Chondrocyte (in vitro differentiated cells): Measurements from ENCODE around the gene PRDM2. TPM values are rescaled to one million over a fixed set of nuclear protein-coding genes. Genes with fewer than 3 reads are reported as not detected.

Experiments used
- DNase-seq: peaks from one replicate; pipeline ENCODE4 v3.0.0; 2021; ENCODE audit warnings: mixed read lengths, low spot score
- H3K27ac Mint-ChIP-seq: one replicate; pipeline ENCODE4 v1.8.0; 2021; ENCODE audit warnings: mild to moderate bottlenecking, moderate library complexity, mixed read lengths; ENCODE audit not compliant: unreplicated experiment
- H3K27me3 Mint-ChIP-seq: 2 replicates; pipeline ENCODE4 v1.8.0; 2021; ENCODE audit warnings: low read depth, mixed read lengths
- H3K36me3 Mint-ChIP-seq: 2 replicates; pipeline ENCODE4 v1.8.0; 2021; ENCODE audit warnings: low read depth, mixed read lengths
- H3K4me1 Mint-ChIP-seq: 2 replicates; pipeline ENCODE4 v1.8.0; 2021; ENCODE audit warnings: low read depth, mild to moderate bottlenecking, mixed read lengths
- H3K4me3 Mint-ChIP-seq: one replicate; pipeline ENCODE4 v1.8.0; 2021; ENCODE audit warnings: mild to moderate bottlenecking, moderate library complexity, mixed read lengths; ENCODE audit not compliant: unreplicated experiment
- H3K9me3 Mint-ChIP-seq: 2 replicates; pipeline ENCODE4 v1.8.0; 2021; ENCODE audit warnings: low read depth, mixed read lengths
- total RNA-seq: library from RNA; stranded (reverse); gene quantifications from 3 replicates; pipeline ENCODE4 v1.2.1, GENCODE V29; 2021
- TF ChIP-seq, protein P1 (sequence below): fragments of 200-600 bp; sonication (generic); IDR thresholded peaks from 2 replicates; pipeline ENCODE4 v1.5.0; 2021; ENCODE audit warnings: antibody characterized with exemption, mild to moderate bottlenecking, moderate library complexity

PRDM2 gene
- total RNA-seq, 1 donor from 2014 or later, result 36.8 TPM

DNA sequence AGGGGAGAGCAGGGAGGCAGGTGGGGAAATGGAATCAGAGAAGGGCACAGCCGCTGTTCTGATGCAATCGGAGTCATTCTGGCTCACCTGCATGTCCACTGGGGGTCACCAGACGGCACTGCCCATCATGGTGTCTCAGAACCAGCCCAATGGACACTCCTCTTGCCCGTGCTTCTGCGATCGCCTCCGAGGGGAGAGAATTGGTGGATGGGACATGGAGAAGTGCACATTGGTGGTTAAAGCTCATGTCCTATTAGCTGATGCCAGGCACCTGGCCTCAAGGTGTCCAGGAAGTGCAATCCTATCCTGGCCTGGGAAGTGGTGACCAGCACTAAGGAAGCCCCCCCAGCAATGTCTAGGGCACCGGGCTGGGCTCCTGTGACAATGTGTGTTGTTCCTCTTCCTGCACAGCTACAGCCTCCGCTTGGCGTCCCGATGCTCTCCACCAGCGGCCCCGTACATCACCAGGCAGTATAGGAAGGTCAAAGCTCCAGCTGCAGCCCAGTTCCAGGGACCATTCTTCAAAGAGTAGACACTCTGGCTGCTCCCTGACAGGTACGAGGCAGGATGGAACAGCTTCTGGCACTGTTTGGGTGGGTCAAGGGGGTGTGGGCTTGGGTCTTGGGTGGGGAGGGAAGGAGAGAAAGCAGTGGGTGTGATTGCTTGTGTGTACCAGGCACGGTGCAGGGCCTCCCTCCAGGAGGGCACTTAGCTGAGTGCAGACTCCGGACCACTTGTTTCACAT lies 116.2 kb downstream of the PRDM2 start:
- H3K9me3 Mint-ChIP-seq, result no peaks in the 10 kb centered on the region
- H3K27ac Mint-ChIP-seq, result no peak overlapping the region
- H3K4me3 Mint-ChIP-seq, result no peak overlapping the region
- DNase-seq, result peak; percentile 62
- no peaks in the 10 kb centered on the region for H3K27me3 Mint-ChIP-seq
- H3K4me1 Mint-ChIP-seq, result no peaks in the 10 kb centered on the region
- TF ChIP-seq, protein P1, sequence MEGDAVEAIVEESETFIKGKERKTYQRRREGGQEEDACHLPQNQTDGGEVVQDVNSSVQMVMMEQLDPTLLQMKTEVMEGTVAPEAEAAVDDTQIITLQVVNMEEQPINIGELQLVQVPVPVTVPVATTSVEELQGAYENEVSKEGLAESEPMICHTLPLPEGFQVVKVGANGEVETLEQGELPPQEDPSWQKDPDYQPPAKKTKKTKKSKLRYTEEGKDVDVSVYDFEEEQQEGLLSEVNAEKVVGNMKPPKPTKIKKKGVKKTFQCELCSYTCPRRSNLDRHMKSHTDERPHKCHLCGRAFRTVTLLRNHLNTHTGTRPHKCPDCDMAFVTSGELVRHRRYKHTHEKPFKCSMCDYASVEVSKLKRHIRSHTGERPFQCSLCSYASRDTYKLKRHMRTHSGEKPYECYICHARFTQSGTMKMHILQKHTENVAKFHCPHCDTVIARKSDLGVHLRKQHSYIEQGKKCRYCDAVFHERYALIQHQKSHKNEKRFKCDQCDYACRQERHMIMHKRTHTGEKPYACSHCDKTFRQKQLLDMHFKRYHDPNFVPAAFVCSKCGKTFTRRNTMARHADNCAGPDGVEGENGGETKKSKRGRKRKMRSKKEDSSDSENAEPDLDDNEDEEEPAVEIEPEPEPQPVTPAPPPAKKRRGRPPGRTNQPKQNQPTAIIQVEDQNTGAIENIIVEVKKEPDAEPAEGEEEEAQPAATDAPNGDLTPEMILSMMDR, result no peak
- H3K36me3 Mint-ChIP-seq, result peaks cover 2% of the 10 kb centered on the region

DNA sequence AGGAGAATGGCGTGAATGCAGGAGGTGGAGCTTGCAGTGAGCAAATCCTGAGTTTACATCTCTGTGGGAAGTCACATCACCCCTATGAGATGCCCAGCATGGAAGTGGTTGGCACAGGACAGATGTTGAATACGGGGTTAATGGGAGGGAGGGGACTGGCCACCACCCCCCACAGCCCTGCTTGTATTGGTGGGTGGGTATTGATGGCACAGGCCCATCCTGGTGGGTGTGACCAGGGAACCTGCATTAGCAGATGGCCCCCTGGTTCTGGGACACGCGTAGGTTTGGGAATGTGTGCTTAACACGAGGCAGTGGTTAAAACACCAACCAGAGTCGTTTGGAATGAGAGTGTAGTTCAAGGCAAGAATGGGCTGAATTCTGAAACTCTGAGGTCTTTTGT lies 117.9 kb downstream of the PRDM2 start:
- Mint-ChIP-seq H3K36me3 (peaks cover 6% of the 10 kb centered on the region), H3K4me1 (no peaks in the 10 kb centered on the region)
- DNase-seq, result peak; percentile 55

DNA sequence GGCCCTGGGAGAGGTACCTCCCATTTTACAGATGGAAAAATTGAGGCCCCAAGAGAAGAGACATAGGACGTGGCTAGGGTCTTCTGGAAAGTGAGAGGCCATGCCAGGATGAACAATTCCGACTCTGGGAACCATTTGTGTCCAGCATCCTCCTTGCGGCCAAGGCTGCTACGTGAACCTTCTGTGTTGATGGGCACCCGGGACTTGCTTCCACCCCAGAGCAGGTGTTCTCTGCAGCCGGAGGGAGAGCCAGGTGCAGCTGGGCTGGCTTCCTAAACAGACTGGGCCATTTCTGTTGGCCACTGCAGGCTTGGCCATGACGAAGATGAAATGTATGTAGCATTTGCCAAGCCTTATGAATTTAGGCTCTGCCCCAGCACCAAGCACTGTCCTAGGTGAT lies 118.9 kb downstream of the PRDM2 start:
- Mint-ChIP-seq H3K36me3 (peaks cover 7% of the 10 kb centered on the region), H3K27ac (no peak overlapping the region), H3K4me3 (no peak overlapping the region), H3K4me1 (no peaks in the 10 kb centered on the region), H3K27me3 (no peaks in the 10 kb centered on the region), H3K9me3 (no peaks in the 10 kb centered on the region)
- TF ChIP-seq, protein P1, result no peak
- DNase-seq, result peak; percentile 50

More for the DNA sequence above, 117.9 kb downstream of the PRDM2 start:
- Mint-ChIP-seq H3K9me3 (no peaks in the 10 kb centered on the region), H3K27ac (no peak overlapping the region), H3K27me3 (no peaks in the 10 kb centered on the region), H3K4me3 (no peak overlapping the region)
- TF ChIP-seq, protein P1, result no peak

DNA sequence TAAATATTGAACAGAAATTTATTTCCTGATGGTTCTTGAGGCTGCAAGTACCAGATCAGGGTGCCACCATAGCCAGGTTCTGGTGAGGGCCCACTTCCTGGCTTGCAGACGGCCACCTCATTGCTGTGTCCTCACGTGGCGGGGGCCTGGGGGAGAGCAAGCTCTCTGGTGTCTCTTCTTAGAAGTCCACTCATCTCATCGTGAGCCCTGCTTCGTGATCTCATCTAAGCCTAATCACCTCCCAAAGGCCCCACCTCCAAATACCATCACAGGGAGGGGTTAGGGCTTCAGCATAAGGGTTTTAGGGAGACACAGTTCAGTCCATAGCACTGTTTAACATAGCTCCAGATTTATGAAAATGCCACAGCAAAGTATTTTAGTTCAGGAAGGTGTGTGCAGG lies 119.7 kb downstream of the PRDM2 start:
- H3K4me3 Mint-ChIP-seq, result no peak overlapping the region
- H3K9me3 Mint-ChIP-seq, result no peaks in the 10 kb centered on the region
- H3K36me3 Mint-ChIP-seq, result peaks cover 7% of the 10 kb centered on the region
- H3K27me3 Mint-ChIP-seq, result no peaks in the 10 kb centered on the region
- no peak overlapping the region for H3K27ac Mint-ChIP-seq
- H3K4me1 Mint-ChIP-seq, result no peaks in the 10 kb centered on the region
- DNase-seq, result peak; percentile 59
- TF ChIP-seq, protein P1, result no peak

DNA sequence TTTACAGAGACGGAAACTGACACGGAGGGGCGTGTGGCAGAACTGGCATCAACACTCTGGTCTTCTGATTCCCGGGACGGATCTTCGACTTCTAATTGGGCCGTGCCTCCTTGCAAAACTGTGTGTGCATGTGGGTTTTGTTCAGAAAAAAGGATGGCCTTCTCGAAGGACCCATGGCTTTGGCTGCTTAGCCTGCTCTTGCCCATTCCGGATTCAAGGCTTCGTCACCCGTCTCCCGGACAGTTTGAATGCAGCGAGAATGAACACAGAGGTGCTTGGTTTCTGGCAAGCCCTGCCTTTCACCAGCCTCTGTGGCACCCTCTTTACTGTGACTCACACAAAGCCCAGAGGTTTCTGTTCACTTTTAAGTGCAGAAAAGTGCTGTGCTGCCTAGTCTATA lies 120.1 kb downstream of the PRDM2 start:
- Mint-ChIP-seq H3K4me3 (no peak overlapping the region), H3K4me1 (no peaks in the 10 kb centered on the region), H3K36me3 (peaks cover 11% of the 10 kb centered on the region), H3K9me3 (no peaks in the 10 kb centered on the region), H3K27ac (no peak overlapping the region), H3K27me3 (no peaks in the 10 kb centered on the region)
- DNase-seq, result peak; percentile 39
- TF ChIP-seq, protein P1, result no peak
